ENCODE measurements around the gene SPRY4. TPM values are rescaled to one million over a fixed set of nuclear protein-coding genes. Genes with fewer than 3 reads are reported as not detected.
"Not testable (repeated sequence)": the region's sequence is repeated elsewhere in the genome, so short reads cannot be mapped to it uniquely, and the experiment has no call there.

SPRY4 gene
- total RNA-seq, 1 donor from 2014 or later = 11.6 TPM

GRCh38 chr5:142316051-142316450 is 8.8 kb downstream of the SPRY4 start:
- DNase-seq (ENCODE audit: low read depth) = peak; percentile 61

- DNase-seq (ENCODE audit: low read depth) = no peak
Observed at GRCh38 chr5:142315096-142315900, 9.5 kb downstream of the SPRY4 start.

GRCh38 chr5:142314606-142315005 is 10.2 kb downstream of the SPRY4 start:
- DNase-seq (ENCODE audit: low read depth) = no peak

GRCh38 chr5:142314109-142314508 is 10.7 kb downstream of the SPRY4 start:
- DNase-seq (ENCODE audit: low read depth) = no peak

GRCh38 chr5:142313682-142314081 is 11.1 kb downstream of the SPRY4 start:
- no peak for DNase-seq (ENCODE audit: low read depth)

- DNase-seq (ENCODE audit: low read depth) = no peak
Observed at GRCh38 chr5:142313275-142313674, 11.5 kb downstream of the SPRY4 start.

GRCh38 chr5:142312399-142312798 is 12.4 kb downstream of the SPRY4 start:
- no peak for DNase-seq (ENCODE audit: low read depth)

- no peak for DNase-seq (ENCODE audit: low read depth)
Observed at GRCh38 chr5:142311725-142312124, 13.1 kb downstream of the SPRY4 start.

- no peak for DNase-seq (ENCODE audit: low read depth)
Observed at GRCh38 chr5:142310803-142311202, 14.0 kb downstream of the SPRY4 start.

GRCh38 chr5:142309747-142310318 is 15.0 kb downstream of the SPRY4 start:
- DNase-seq (ENCODE audit: low read depth) = no peak

- no peak for DNase-seq (ENCODE audit: low read depth)
Observed at GRCh38 chr5:142308358-142308757, 16.5 kb downstream of the SPRY4 start.

GRCh38 chr5:142307146-142307890 is 17.5 kb downstream of the SPRY4 start:
- DNase-seq (ENCODE audit: low read depth) = no peak

- no peak for DNase-seq (ENCODE audit: low read depth)
Observed at GRCh38 chr5:142306077-142306502, 18.7 kb downstream of the SPRY4 start.

GRCh38 chr5:142305211-142305610 is 19.6 kb downstream of the SPRY4 start:
- DNase-seq (ENCODE audit: low read depth) = no peak

GRCh38 chr5:142304013-142304701 is 20.7 kb downstream of the SPRY4 start:
- DNase-seq (ENCODE audit: low read depth) = no peak

GRCh38 chr5:142303565-142303964 is 21.3 kb downstream of the SPRY4 start:
- DNase-seq (ENCODE audit: low read depth) = no peak

GRCh38 chr5:142301540-142301939 is 23.3 kb downstream of the SPRY4 start:
- no peak for DNase-seq (ENCODE audit: low read depth)

GRCh38 chr5:142300677-142301076 is 24.1 kb downstream of the SPRY4 start:
- no peak for DNase-seq (ENCODE audit: low read depth)

- DNase-seq (ENCODE audit: low read depth) = no peak
Observed at GRCh38 chr5:142298789-142299188, 26.0 kb downstream of the SPRY4 start.

GRCh38 chr5:142297786-142298185 is 27.0 kb downstream of the SPRY4 start:
- DNase-seq (ENCODE audit: low read depth) = not testable (repeated sequence)

- DNase-seq (ENCODE audit: low read depth) = peak; percentile 91
Observed at GRCh38 chr5:142296914-142297417, 27.9 kb downstream of the SPRY4 start.
